Measurements from ENCODE around the gene FAM83D. TPM values are rescaled to one million over a fixed set of nuclear protein-coding genes. Genes with fewer than 3 reads are reported as not detected.
"Not testable (repeated sequence)": the region's sequence is repeated elsewhere in the genome, so short reads cannot be mapped to it uniquely, and the experiment has no call there.

FAM83D gene
- total and polyA plus RNA-seq, 10 donors = 0.46 to 3.0 (median 1.3) TPM

GRCh38 chr20:38991814-38992704 lies 65.8 kb downstream of the FAM83D start:
- intact Hi-C loops (cut with DNase I; ENCODE audit: low total_unique reads) = no loop called here
- Histone ChIP-seq H3K4me3 (no peak overlapping the region), H3K27ac (no peak overlapping the region), H3K9me3 (no peaks in the 10 kb centered on the region), H3K4me1 (peaks cover 0 to 11% (median 5%) of the 10 kb centered on the region in 6 donors), H3K27me3 (replicated peaks in 1 of 7) (no peaks in the 10 kb centered on the region), H3K36me3 (peaks cover 0 to 86% (median 42%) of the 10 kb centered on the region in 6 donors)
- no peak for DNase-seq
- TF ChIP-seq POLR2A (IDR thresholded peaks at IDR 0.05) = no peak
- TF ChIP-seq CTCF (IDR thresholded peaks at IDR 0.05 in 8 of 11, conservative IDR thresholded peaks at IDR 0.05 in 3 of 11) = no peak
- TF ChIP-seq POLR2AphosphoS5 (IDR thresholded peaks at IDR 0.05) = no peak
- WGBS, 5 donors = 83 to 90% (median 87%) methylated on average over 5 of the region's 5 CpGs

- Histone ChIP-seq H3K27ac (no peak overlapping the region), H3K4me1 (no peaks in the 10 kb centered on the region), H3K4me3 (no peak overlapping the region), H3K27me3 (replicated peaks in 1 of 7) (no peaks in the 10 kb centered on the region), H3K36me3 (peaks cover 0 to 95% (median 50%) of the 10 kb centered on the region in 6 donors), H3K9me3 (no peaks in the 10 kb centered on the region)
- intact Hi-C loops (cut with DNase I; ENCODE audit: low total_unique reads) = no loop called here
- no peak for DNase-seq
- WGBS, 5 donors = 73 to 91% (median 85%) methylated on average over 3 of the region's 3 CpGs
- TF ChIP-seq POLR2AphosphoS5 (IDR thresholded peaks at IDR 0.05) = no peak
- TF ChIP-seq POLR2A (IDR thresholded peaks at IDR 0.05) = no peak
Observed at GRCh38 chr20:38995536-38996044, 69.4 kb downstream of the FAM83D start.

- peaks cover 0 to 95% (median 55%) of the 10 kb centered on the region in 6 donors for H3K36me3 ChIP-seq
- WGBS, 5 donors = 86 to 98% (median 96%) methylated on average over 1 of the region's 1 CpG
- H3K9me3 ChIP-seq; H3K4me1 ChIP-seq; H3K27me3 ChIP-seq (replicated peaks in 1 of 7); H3K27ac ChIP-seq; H3K4me3 ChIP-seq; DNase-seq; intact Hi-C loops (cut with DNase I; ENCODE audit: low total_unique reads): not testable (repeated sequence)
Observed at GRCh38 chr20:38996866-38997265, 70.6 kb downstream of the FAM83D start.

DNA sequence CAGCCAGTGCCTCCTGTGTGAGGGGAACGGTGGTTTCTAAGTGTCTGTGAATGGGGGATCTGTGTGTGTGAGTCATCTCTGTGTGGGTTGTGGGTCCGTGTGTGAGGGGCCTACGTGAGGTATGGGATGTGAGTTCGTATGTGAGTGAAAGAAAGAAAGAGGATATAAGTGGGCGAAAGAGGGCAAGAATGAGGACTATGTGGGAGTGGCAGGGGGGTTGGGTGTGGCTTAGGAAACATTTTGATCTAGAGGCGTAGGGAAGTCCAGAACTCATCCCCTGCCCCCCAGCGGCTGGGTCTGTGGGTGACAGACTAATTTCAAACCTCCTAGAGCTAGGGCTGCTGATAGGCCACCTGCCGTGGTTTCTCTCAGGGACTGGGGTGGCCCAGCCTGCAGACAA lies 71.4 kb downstream of the FAM83D start:
- WGBS, 5 donors = 65 to 72% (median 71%) methylated on average over 8 of the region's 8 CpGs
- intact Hi-C loops (cut with DNase I; ENCODE audit: low total_unique reads) = no loop called here
- Histone ChIP-seq H3K4me3 (no peak overlapping the region), H3K9me3 (no peaks in the 10 kb centered on the region), H3K4me1 (no peaks in the 10 kb centered on the region), H3K36me3 (peaks cover 0 to 96% (median 60%) of the 10 kb centered on the region in 6 donors), H3K27ac (no peak overlapping the region), H3K27me3 (replicated peaks in 1 of 7) (no peaks in the 10 kb centered on the region)
- TF ChIP-seq CTCF (IDR thresholded peaks at IDR 0.05 in 8 of 11, conservative IDR thresholded peaks at IDR 0.05 in 3 of 11) = no peak
- no peak for TF ChIP-seq POLR2AphosphoS5 (IDR thresholded peaks at IDR 0.05)
- no peak for TF ChIP-seq POLR2A (IDR thresholded peaks at IDR 0.05)
- DNase-seq = no peak

GRCh38 chr20:38999217-38999616 lies 73.0 kb downstream of the FAM83D start:
- intact Hi-C loops (cut with DNase I; ENCODE audit: low total_unique reads) = no loop called here
- H3K4me1 ChIP-seq = no peaks in the 10 kb centered on the region
- H3K27ac ChIP-seq = no peak overlapping the region
- H3K9me3 ChIP-seq = no peaks in the 10 kb centered on the region
- WGBS, 5 donors = 86 to 97% (median 91%) methylated on average over 3 of the region's 3 CpGs
- DNase-seq = no peak
- TF ChIP-seq CTCF (IDR thresholded peaks at IDR 0.05 in 8 of 11, conservative IDR thresholded peaks at IDR 0.05 in 3 of 11) = no peak
- no peak for TF ChIP-seq POLR2AphosphoS5 (IDR thresholded peaks at IDR 0.05)
- no peak for TF ChIP-seq POLR2A (IDR thresholded peaks at IDR 0.05)
- peaks cover 0 to 98% (median 70%) of the 10 kb centered on the region in 6 donors for H3K36me3 ChIP-seq
- H3K4me3 ChIP-seq = no peak overlapping the region
- H3K27me3 ChIP-seq (replicated peaks in 1 of 7) = no peaks in the 10 kb centered on the region
